ENCODE results near the gene ZNF366.

Gene ZNF366

GRCh38 chr5:72439192-72439591 lies 68.0 kb downstream of the ZNF366 start:
- DNase-seq (ENCODE audit: low read depth), result no peak

- DNase-seq (ENCODE audit: low read depth), result no peak
Observed at GRCh38 chr5:72438141-72438540, 69.1 kb downstream of the ZNF366 start.

- DNase-seq (ENCODE audit: low read depth), result no peak
Observed at GRCh38 chr5:72436796-72437471, 70.3 kb downstream of the ZNF366 start.

- DNase-seq (ENCODE audit: low read depth), result no peak
Observed at GRCh38 chr5:72434781-72435437, 72.3 kb downstream of the ZNF366 start.

- no peak for DNase-seq (ENCODE audit: low read depth)
Observed at GRCh38 chr5:72434056-72434780, 73.0 kb downstream of the ZNF366 start.

GRCh38 chr5:72433522-72433921 lies 73.7 kb downstream of the ZNF366 start:
- DNase-seq (ENCODE audit: low read depth), result no peak

GRCh38 chr5:72428669-72429068 lies 78.5 kb downstream of the ZNF366 start:
- no peak for DNase-seq (ENCODE audit: low read depth)

- no peak for DNase-seq (ENCODE audit: low read depth)
Observed at GRCh38 chr5:72427488-72428437, 79.4 kb downstream of the ZNF366 start.

- no peak for DNase-seq (ENCODE audit: low read depth)
Observed at GRCh38 chr5:72427016-72427415, 80.2 kb downstream of the ZNF366 start.

- no peak for DNase-seq (ENCODE audit: low read depth)
Observed at GRCh38 chr5:72426019-72426418, 81.2 kb downstream of the ZNF366 start.

- no peak for DNase-seq (ENCODE audit: low read depth)
Observed at GRCh38 chr5:72418271-72418670, 88.9 kb downstream of the ZNF366 start.

GRCh38 chr5:72417333-72418062 lies 89.7 kb downstream of the ZNF366 start:
- DNase-seq (ENCODE audit: low read depth), result no peak

GRCh38 chr5:72415616-72416325 lies 91.4 kb downstream of the ZNF366 start:
- no peak for DNase-seq (ENCODE audit: low read depth)

- no peak for DNase-seq (ENCODE audit: low read depth)
Observed at GRCh38 chr5:72412283-72413055, 94.7 kb downstream of the ZNF366 start.

- no peak for DNase-seq (ENCODE audit: low read depth)
Observed at GRCh38 chr5:72410688-72411295, 96.4 kb downstream of the ZNF366 start.

- DNase-seq (ENCODE audit: low read depth), result no peak
Observed at GRCh38 chr5:72408603-72409002, 98.6 kb downstream of the ZNF366 start.

- DNase-seq (ENCODE audit: low read depth), result no peak
Observed at GRCh38 chr5:72408127-72408526, 99.1 kb downstream of the ZNF366 start.

GRCh38 chr5:72407541-72407940 lies 99.7 kb downstream of the ZNF366 start:
- DNase-seq (ENCODE audit: low read depth), result no peak

GRCh38 chr5:72407078-72407477 lies 100.1 kb downstream of the ZNF366 start:
- DNase-seq (ENCODE audit: low read depth), result no peak

All from activated gamma-delta T cell treated with anti-CD3 and anti-CD28 coated beads, Interleukin-2, amount 50 U/mL, for 16 hours (primary cell).